GM19468 (cell line): ENCODE data around the gene ZDHHC18.
"Not testable (repeated sequence)": the region's sequence is repeated elsewhere in the genome, so short reads cannot be mapped to it uniquely, and the experiment has no call there.

Experiments
- ATAC-seq: cut with Tn5 transposase; IDR thresholded peaks from one replicate; pipeline ENCODE4 v1.9.1; 2021; ENCODE audit warnings: mild to moderate bottlenecking, moderate library complexity, moderate number of reproducible peaks; ENCODE audit not compliant: unreplicated experiment; ENCODE audit errors: extremely low read depth

Gene ZDHHC18

GRCh38 chr1:26856604-26857469, 30.3 kb downstream of the ZDHHC18 start:
- ATAC-seq: no peak

- no peak for ATAC-seq
Observed at GRCh38 chr1:26857473-26858060, 31.1 kb downstream of the ZDHHC18 start.

- ATAC-seq: no peak
Observed at GRCh38 chr1:26858160-26858559, 31.7 kb downstream of the ZDHHC18 start.

GRCh38 chr1:26858891-26859640, 32.6 kb downstream of the ZDHHC18 start:
- ATAC-seq: no peak

- no peak for ATAC-seq
Observed at GRCh38 chr1:26861286-26861701, 34.8 kb downstream of the ZDHHC18 start.

- ATAC-seq: no peak
Observed at GRCh38 chr1:26861889-26862378, 35.4 kb downstream of the ZDHHC18 start.

GRCh38 chr1:26862781-26863684, 36.5 kb downstream of the ZDHHC18 start, which contains the start of gene SFN:
TSS of gene SFN (plus strand) at chr1:26863149. CDS start at chr1:26863213, 64 bp downstream.
- no peak for ATAC-seq

GRCh38 chr1:26863685-26864077, 37.2 kb downstream of the ZDHHC18 start:
- no peak for ATAC-seq

- ATAC-seq: peak; percentile 95
Observed at GRCh38 chr1:26864610-26865480, 38.4 kb downstream of the ZDHHC18 start.

GRCh38 chr1:26873097-26873496, 46.6 kb downstream of the ZDHHC18 start:
- not testable (repeated sequence) for ATAC-seq

GRCh38 chr1:26874896-26875295, 48.4 kb downstream of the ZDHHC18 start:
- ATAC-seq: no peak

GRCh38 chr1:26877326-26877725, 50.8 kb downstream of the ZDHHC18 start:
- ATAC-seq: no peak

- ATAC-seq: no peak
Observed at GRCh38 chr1:26879793-26880192, 53.3 kb downstream of the ZDHHC18 start.

GRCh38 chr1:26881611-26882010, 55.1 kb downstream of the ZDHHC18 start:
- ATAC-seq: not testable (repeated sequence)

- no peak for ATAC-seq
Observed at GRCh38 chr1:26882696-26883463, 56.4 kb downstream of the ZDHHC18 start.

- no peak for ATAC-seq
Observed at GRCh38 chr1:26887125-26887524, 60.6 kb downstream of the ZDHHC18 start.

GRCh38 chr1:26888231-26888630, 61.7 kb downstream of the ZDHHC18 start:
- ATAC-seq: no peak
